Measurements from ENCODE around the gene MAF.

The MAF gene

DNA sequence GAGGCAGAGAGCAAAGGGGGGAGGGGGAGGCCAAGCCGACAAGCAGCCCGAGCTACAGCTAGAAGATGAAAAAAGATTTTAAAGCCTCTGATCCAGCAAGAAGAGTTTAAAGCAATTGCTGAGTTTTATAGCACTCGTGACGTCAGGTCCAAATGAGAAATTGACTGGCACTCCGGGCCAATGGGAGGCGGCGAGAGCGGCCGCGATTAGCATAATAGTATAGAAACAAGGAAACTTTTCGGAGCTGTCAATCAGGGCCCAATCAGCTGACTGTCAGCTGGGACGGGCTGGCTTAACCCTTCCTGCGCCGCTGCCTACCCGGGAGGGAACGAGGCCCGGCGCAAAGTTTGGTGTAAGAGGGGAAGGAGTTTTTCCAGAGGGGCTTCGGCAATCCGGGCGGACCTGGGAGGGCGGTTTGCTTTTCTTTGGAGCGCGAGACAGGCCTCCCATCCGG, at the start of gene MAF:
Gene MAF, minus strand, starts transcription at position 100 of the 454 bp plus-strand sequence. CDS start 835 bp downstream, outside the sequence.
- no peak for DNase-seq

- DNase-seq = no peak
These were observed 48.3 kb upstream of the MAF start for GRCh38 chr16:79648826-79649225.

- no peak for DNase-seq
These were observed 47.0 kb upstream of the MAF start for GRCh38 chr16:79647586-79647985.

- DNase-seq = no peak
These were observed 45.2 kb upstream of the MAF start for GRCh38 chr16:79645701-79646100.

DNA sequence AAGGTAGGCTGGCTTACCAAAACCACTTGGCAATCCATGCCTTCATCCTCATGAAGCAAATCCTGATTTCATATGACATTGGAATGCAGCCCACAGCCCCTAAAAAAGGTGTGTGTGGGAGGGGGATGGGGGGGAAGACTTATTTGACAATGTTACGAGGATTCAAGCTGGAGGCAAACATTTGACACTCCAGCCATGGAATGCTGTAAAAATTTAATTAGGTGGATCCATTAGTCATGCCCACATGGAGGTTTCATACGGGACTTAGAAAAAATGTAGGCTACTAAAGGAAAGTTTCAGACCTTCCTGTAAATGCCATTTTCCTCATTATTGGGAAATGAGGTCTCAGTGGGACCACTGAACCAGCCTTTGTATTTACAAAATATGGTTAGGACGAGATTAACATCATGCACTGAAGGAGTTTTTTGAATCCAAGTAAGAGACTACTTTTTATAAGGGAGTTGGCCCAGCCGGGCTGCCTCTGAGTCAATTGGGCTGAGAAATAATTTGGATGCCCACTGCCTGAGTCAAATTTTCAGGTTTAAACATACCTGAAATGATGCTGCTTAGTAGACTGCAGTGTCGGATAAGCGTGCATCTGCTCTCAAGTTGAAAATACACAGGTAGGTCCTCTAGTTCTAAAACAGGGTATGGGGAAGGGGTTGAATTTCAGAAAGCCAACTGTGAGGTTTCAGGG, 44.6 kb upstream of the MAF start:
- DNase-seq = no peak

- DNase-seq = no peak
These were observed 42.1 kb upstream of the MAF start for GRCh38 chr16:79642652-79643051.

GRCh38 chr16:79640513-79641360, 40.2 kb upstream of the MAF start:
- DNase-seq = no peak

GRCh38 chr16:79639576-79640311, 39.2 kb upstream of the MAF start:
- no peak for DNase-seq

GRCh38 chr16:79638386-79638785, 37.8 kb upstream of the MAF start:
- DNase-seq = no peak

DNA sequence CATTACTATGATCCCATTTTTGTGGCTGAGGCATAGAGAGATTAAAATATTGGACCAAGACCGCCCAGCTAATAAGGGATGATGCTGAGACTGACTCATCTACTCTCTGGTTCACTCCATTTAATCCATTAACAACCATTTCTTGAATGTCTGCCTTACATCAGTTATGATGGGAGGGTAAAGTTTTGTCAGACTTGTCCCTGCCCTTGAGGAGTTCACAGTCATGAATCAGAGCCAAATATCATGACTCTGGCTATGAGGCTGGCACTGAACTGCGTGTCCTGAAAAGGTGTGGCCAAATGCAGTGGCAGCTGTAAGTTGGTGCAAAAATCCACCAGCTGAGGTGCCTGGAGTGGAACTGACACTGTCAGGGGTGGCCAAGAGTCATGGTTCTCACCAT, 35.0 kb upstream of the MAF start:
- DNase-seq = no peak

GRCh38 chr16:79634298-79634697, 33.8 kb upstream of the MAF start:
- no peak for DNase-seq

DNA sequence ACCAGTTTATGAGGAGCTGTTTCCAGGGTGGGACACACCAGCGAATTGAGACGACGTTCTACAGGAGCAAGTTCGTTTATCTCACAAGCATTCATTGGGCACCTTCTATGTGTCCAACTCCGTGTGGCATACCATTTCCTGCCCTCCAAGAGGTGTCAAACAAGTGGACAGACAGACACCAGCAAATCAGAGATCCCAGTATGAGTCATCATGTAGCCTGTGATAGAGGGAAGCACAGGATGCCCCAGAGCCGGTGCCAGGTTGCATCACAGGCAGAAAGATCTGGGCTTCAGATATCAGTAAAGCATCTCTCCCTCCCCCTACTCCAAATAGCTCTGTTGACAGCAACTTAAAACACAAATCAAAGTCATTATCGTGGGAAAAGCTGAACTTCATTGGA, 31.8 kb upstream of the MAF start:
- DNase-seq = no peak

DNA sequence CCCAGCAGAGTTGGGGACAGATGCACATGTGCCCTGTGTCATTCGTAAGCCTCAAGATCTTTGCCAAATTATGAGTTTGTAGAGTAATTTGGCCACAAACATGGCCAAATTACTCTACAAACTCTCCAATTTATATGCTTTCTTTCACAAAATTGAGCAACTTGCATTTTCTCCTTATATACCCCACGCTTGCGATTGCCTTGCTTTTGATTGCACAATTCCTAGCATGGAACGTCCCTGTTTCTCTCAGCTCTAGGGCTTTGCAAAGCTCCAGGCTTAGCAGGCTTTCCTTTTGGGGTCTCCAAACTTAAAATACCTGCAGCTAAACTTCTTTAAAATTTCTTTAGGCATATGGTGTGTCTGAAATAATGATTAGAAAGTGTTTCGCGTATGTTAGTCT, 28.5 kb upstream of the MAF start:
- DNase-seq = no peak

DNA sequence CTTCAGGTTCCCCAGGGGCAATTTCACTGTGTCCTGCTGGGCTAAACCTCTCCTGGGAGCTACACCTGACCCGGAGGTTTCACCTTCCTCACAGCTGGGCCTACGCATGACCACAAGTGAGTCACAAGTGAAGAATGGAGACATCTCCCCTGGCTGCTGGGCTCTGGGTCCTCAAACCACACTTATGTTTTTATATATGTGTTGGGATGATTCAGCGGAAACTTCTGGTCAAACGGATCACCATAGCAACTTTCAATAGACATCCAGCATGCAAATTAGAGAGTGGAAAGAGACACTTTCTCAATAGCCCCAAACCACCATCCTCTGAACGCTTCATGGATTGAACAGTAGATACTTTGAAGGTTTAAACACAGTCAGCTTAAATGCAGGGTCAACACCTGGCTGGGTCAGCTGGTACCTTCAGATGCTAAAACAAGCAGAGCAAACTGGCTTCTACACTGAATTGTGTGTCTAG, 28.0 kb upstream of the MAF start:
- DNase-seq = no peak

GRCh38 chr16:79627092-79627491, 26.6 kb upstream of the MAF start:
- no peak for DNase-seq

DNA sequence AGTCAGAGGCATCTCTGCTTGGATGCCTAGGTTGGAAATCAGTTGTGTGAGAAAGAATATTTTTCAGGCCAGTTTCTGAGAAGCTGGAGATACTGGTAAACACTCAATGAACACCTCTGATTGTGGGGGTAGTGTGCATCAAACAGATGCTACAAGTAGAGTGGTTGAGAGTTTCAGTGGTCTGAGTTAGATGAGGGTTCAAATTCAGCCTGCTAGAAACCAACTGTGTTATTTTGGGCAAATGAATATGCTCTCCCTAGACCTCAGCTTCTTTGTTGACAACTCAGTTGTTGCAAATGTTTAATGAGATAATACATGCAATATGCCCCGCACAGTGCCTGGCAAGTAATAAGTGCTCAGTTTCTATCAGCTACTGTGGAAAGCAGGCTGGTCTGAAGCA, 25.2 kb upstream of the MAF start:
- no peak for DNase-seq

DNA sequence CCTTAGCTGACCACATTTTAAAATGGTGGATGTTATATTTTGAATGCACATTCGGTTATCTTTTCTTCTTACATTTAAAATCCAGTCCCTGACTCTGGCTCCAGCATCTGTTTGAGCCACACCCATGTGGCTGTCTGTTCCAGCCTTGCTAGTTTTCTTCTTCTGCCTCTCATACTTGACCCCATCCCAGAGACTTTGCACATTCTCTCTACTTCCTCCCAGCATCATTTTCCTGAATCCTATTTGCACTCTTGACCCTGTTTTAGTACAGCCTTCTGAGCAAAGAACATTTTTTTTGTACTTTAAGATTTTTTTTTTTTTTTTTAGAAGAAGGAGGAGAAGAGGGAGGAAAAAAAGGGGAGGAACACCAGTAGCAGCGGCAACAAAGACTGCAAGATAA, 23.3 kb upstream of the MAF start:
- DNase-seq = no peak

DNA sequence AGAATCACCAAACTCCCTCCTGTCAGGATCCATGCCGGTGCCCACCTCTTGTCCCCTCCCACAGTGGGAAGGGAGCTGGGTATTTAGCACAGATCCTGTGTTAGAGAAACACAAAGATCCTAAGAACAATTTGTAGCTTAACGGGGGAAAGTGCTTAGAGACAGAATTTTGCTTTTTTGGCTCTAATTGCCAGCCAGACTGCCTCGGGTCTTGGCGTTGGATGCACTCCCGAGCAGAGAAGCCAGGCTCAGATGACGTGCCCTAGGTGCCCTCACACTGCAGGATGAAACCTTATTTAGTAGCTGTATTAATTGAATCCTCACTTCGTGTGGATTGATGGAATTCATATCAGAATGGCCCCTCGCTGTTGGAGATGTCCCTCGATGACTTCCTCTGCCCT, 22.5 kb upstream of the MAF start:
- no peak for DNase-seq

GRCh38 chr16:79621027-79621426, 20.5 kb upstream of the MAF start:
- no peak for DNase-seq

DNA sequence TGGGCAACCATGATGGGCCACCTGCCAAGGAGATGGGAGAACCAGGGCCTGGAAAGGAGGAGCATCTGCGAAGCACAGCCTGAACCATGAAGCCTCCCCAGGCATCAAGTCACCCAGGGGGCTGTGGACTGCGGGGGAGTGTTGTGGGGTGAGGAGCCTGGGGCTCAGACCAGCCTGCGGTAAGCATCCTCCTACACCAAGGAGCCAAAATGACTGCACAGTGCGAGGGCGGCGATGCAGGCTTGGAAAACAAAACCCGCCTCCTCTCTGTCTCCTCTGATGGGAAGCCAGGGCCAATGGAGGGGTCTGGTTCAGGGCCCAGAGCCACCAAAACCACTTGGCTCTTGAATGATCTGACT, 18.1 kb upstream of the MAF start:
- DNase-seq = no peak

DNA sequence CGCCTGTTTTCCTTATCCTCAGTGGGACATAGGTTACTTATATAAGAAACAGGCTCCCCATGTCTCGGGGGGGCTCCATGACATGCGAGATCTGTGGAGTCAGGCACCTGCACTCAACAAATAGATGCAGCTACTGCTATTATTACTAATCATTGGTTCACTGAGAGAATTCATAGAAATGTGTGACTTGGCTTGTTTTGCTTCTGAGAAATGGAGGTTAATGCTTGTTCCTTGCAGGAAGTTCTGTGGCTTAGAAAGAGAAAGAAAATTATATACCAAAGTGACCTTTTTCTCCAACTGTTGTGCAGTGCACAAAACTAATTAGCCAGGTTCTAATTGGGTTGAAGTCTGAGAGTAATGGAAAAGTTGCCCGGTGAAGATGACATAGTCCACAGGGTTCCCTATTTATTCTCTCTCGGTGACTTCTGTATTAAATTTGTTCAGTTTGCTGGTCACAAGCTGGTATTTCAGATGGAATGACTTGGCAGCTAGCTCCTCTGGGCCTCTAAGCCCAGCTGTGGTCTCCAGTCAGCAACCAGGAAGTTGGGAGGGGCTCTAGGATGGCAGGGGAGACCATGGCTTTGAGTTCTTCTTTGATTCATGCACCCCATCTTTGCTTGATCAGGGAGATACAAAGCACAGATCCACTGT, 17.6 kb upstream of the MAF start:
- DNase-seq = no peak

GRCh38 chr16:79613009-79613408, 12.5 kb upstream of the MAF start:
- no peak for DNase-seq

GRCh38 chr16:79612207-79612606, 11.7 kb upstream of the MAF start:
- DNase-seq = no peak
